ENCODE data around the gene CD200. TPM values are rescaled to one million over a fixed set of nuclear protein-coding genes. Genes with fewer than 3 reads are reported as not detected.
A peak's percentile ranks its signal among the peaks of the same experiment; 100 is the strongest.

CD200 gene
- total and polyA plus RNA-seq, 11 donors = 0.26 to 23.9 (median 0.81) TPM

- Histone ChIP-seq H3K27me3 (no peaks in the 10 kb centered on the region), H3K9me3 (no peaks in the 10 kb centered on the region), H3K27ac (no peak overlapping the region), H3K36me3 (no peaks in the 10 kb centered on the region), H3K4me3 (no peak overlapping the region), H3K4me1 (peaks cover 0 to 4% (median 0%) of the 10 kb centered on the region in 12 donors)
- TF ChIP-seq POLR2A (IDR thresholded peaks at IDR 0.05) = no peak
- no peak for TF ChIP-seq CTCF (IDR thresholded peaks at IDR 0.05)
- ATAC-seq = no peak
- 73 to 82% (median 76%) methylated on average over 6 of the region's 6 CpGs for WGBS, 4 donors
- no peak for DNase-seq
- intact Hi-C loops (cut with DNase I) = no loop called here
Measured at GRCh38 chr3:112407214-112407887, 74.4 kb downstream of the CD200 start.

- 90 to 97% (median 94%) methylated on average over 2 of the region's 2 CpGs for WGBS, 4 donors
- no peak for TF ChIP-seq CTCF (IDR thresholded peaks at IDR 0.05)
- TF ChIP-seq POLR2A (IDR thresholded peaks at IDR 0.05) = no peak
- no peaks in the 10 kb centered on the region for H3K36me3 ChIP-seq
Measured at GRCh38 chr3:112407888-112408702, 75.1 kb downstream of the CD200 start.

GRCh38 chr3:112409041-112409440 is 76.1 kb downstream of the CD200 start:
- 82 to 88% (median 85%) methylated on average over 4 of the region's 4 CpGs for WGBS, 4 donors
- ATAC-seq (no peak), DNase-seq (no peak)
- no peaks in the 10 kb centered on the region for H3K9me3 ChIP-seq
- H3K4me3 ChIP-seq = no peak overlapping the region
- no peaks in the 10 kb centered on the region for H3K36me3 ChIP-seq
- H3K27ac ChIP-seq = no peak overlapping the region
- no peak for TF ChIP-seq POLR2A (IDR thresholded peaks at IDR 0.05)
- TF ChIP-seq CTCF (IDR thresholded peaks at IDR 0.05) = no peak
- intact Hi-C loops (cut with DNase I) = no loop called here
- H3K27me3 ChIP-seq = no peaks in the 10 kb centered on the region
- peaks cover 0 to 4% (median 0%) of the 10 kb centered on the region in 12 donors for H3K4me1 ChIP-seq

More at GRCh38 chr3:112407888-112408702, 75.1 kb downstream of the CD200 start:
- Histone ChIP-seq H3K27ac (no peak overlapping the region), H3K4me3 (no peak overlapping the region), H3K9me3 (no peaks in the 10 kb centered on the region), H3K4me1 (peaks cover 0 to 4% (median 0%) of the 10 kb centered on the region in 12 donors), H3K27me3 (no peaks in the 10 kb centered on the region)
- DNase-seq (no peak), ATAC-seq (no peak)
- intact Hi-C loops (cut with DNase I) = no loop called here

GRCh38 chr3:112411425-112411824 is 78.5 kb downstream of the CD200 start:
- ATAC-seq = peak in 3 of 4 donors; percentile 47 to 81 (median 64)
- TF ChIP-seq POLR2A (IDR thresholded peaks at IDR 0.05) = no peak
- TF ChIP-seq CTCF (IDR thresholded peaks at IDR 0.05) = no peak
- DNase-seq = no peak
- H3K27me3 ChIP-seq = no peaks in the 10 kb centered on the region
- WGBS, 4 donors = 44 to 54% (median 50%) methylated on average over 3 of the region's 3 CpGs
- no peaks in the 10 kb centered on the region for H3K9me3 ChIP-seq
- no peak overlapping the region for H3K4me3 ChIP-seq
- peaks cover 0 to 4% (median 0%) of the 10 kb centered on the region in 12 donors for H3K4me1 ChIP-seq
- H3K27ac ChIP-seq = no peak overlapping the region
- H3K36me3 ChIP-seq = no peaks in the 10 kb centered on the region
- intact Hi-C loops (cut with DNase I) = no loop called here

Data from heart left ventricle (tissue), 16 donors.